Kasumi-1 (cell line): Measurements from ENCODE around the gene CNKSR1.
"Not testable (repeated sequence)": the region's sequence is repeated elsewhere in the genome, so short reads cannot be mapped to it uniquely, and the experiment has no call there.

ENCODE experiments used
- DNase-seq, 2 experiments: peaks; one replicate each; lab custom pipeline; 2025; lab: John Stamatoyannopoulos, UW

Gene CNKSR1

GRCh38 chr1:26230682-26231081 is 53.4 kb downstream of the CNKSR1 start:
- DNase-seq = not testable (repeated sequence)

GRCh38 chr1:26233903-26234643 is 56.8 kb downstream of the CNKSR1 start, which contains the start of gene CEP85:
CEP85 (plus strand) TSS chr1:26234200; CDS start chr1:26239784, 5,584 bp downstream.
- DNase-seq = peak; percentile 94 to 98

- DNase-seq = peak; percentile 51 to 56
These were observed 57.5 kb downstream of the CNKSR1 start for GRCh38 chr1:26234644-26235370.

GRCh38 chr1:26237230-26237966 is 60.1 kb downstream of the CNKSR1 start:
- DNase-seq = no peak
